ENCODE results near the gene UBA1. TPM values are rescaled to one million over a fixed set of nuclear protein-coding genes. Genes with fewer than 3 reads are reported as not detected.

The UBA1 gene
- total and polyA plus RNA-seq, 2 of the 13 experiments (the other 11 are each of a cell fraction or from before 2014, with no cell fraction given), result 93.3 to 129 TPM

DNA sequence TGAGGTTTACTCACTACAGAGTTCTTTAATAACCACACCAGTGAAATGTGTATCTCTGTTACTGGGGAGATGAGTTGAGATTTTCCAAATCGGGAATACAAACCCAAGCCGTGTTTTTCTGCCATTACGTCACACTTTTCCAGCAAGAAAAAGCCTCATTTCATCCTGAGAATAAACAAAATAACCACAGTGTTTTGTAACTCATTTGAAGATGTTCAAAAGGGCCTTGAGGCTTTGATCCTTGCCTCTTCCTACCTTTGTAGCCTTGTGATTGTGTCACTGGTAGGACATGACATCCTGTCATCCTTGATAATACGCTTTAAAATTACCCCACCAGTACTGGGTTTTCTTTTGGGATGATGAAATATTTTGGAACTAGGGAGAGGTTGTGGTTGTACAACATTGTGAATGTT lies 42.1 kb downstream of the UBA1 start (continued):
- TF ChIP-seq GATAD1 (CRISPR knock-in tag; IDR thresholded peaks at IDR 0.05) (no peak), ZNF501 (CRISPR knock-in tag; IDR thresholded peaks at IDR 0.05) (no peak), GATAD2A (CRISPR knock-in tag; IDR thresholded peaks at IDR 0.05) (peak; percentile 36; the same call in 1 of the 2 replicates), CBFB (CRISPR knock-in tag; IDR thresholded peaks at IDR 0.05) (0 out of 2 replicates have a peak, but pooled peaks have one; percentile 33), ZNF792 (CRISPR knock-in tag; IDR thresholded peaks at IDR 0.05) (no peak), ZNF619 (CRISPR knock-in tag; IDR thresholded peaks at IDR 0.05) (no peak), ZNF468 (CRISPR knock-in tag; IDR thresholded peaks at IDR 0.05) (no peak), ZNF570 (CRISPR knock-in tag; IDR thresholded peaks at IDR 0.05; ENCODE audit: borderline replicate concordance) (no peak), ZBTB7B (CRISPR knock-in tag; IDR thresholded peaks at IDR 0.05) (no peak), YEATS2 (CRISPR knock-in tag; IDR thresholded peaks at IDR 0.05; ENCODE audit: borderline replicate concordance) (no peak), SOX6 (IDR thresholded peaks at IDR 0.05) (no peak), SOX6 (CRISPR knock-in tag; IDR thresholded peaks at IDR 0.05) (peak; percentile 50; the same call in 1 of the 2 replicates), HDAC2 (CRISPR knock-in tag; IDR thresholded peaks at IDR 0.05) (0 out of 2 replicates have a peak, but pooled peaks have one; percentile 31), GABPB1 (CRISPR knock-in tag; IDR thresholded peaks at IDR 0.05) (no peak), NCOA5 (CRISPR knock-in tag; IDR thresholded peaks at IDR 0.05) (no peak), ZFP62 (CRISPR knock-in tag; IDR thresholded peaks at IDR 0.05) (no peak), ZNF256 (CRISPR knock-in tag; conservative IDR thresholded peaks at IDR 0.05) (no peak), TCF7L2 (IDR thresholded peaks at IDR 0.05; ENCODE audit: low read depth, low read length) (no peak), CEBPG (CRISPR knock-in tag; IDR thresholded peaks at IDR 0.05) (0 out of 2 replicates have a peak, but pooled peaks have one; percentile 38)
- TF ChIP-seq, protein P1, sequence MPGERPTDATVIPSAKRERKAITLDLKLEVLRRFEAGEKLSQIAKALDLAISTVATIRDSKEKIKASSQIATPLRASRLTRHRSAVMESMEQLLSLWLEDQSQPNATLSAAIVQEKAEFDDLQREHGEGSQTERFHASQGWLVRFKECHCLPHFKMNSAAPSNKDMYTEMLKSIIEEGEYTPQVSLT (CRISPR knock-in tag; IDR thresholded peaks at IDR 0.05; ENCODE audit: borderline replicate concordance, low read depth), result no peak
- TF ChIP-seq, protein P2, sequence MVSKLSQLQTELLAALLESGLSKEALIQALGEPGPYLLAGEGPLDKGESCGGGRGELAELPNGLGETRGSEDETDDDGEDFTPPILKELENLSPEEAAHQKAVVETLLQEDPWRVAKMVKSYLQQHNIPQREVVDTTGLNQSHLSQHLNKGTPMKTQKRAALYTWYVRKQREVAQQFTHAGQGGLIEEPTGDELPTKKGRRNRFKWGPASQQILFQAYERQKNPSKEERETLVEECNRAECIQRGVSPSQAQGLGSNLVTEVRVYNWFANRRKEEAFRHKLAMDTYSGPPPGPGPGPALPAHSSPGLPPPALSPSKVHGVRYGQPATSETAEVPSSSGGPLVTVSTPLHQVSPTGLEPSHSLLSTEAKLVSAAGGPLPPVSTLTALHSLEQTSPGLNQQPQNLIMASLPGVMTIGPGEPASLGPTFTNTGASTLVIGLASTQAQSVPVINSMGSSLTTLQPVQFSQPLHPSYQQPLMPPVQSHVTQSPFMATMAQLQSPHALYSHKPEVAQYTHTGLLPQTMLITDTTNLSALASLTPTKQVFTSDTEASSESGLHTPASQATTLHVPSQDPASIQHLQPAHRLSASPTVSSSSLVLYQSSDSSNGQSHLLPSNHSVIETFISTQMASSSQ (IDR thresholded peaks at IDR 0.05; ENCODE audit: low read depth), result no peak
- TF ChIP-seq, protein P2 (CRISPR knock-in tag; IDR thresholded peaks at IDR 0.05; ENCODE audit: borderline replicate concordance), result no peak
